NCI-H1105 (cell line): ENCODE results near the gene SEMA6C.
"Not testable (repeated sequence)": the region's sequence is repeated elsewhere in the genome, so short reads cannot be mapped to it uniquely, and the experiment has no call there.

ENCODE experiments used
- DNase-seq: peaks from one replicate; lab custom pipeline; 2025; lab: John Stamatoyannopoulos, UW

Gene SEMA6C

GRCh38 chr1:151146412-151147131 lies at the start of gene SEMA6C:
Gene SEMA6C (minus strand): TSS chr1:151146631. CDS start chr1:151142621, 4,010 bp downstream.
- peak; percentile 84 for DNase-seq

DNA sequence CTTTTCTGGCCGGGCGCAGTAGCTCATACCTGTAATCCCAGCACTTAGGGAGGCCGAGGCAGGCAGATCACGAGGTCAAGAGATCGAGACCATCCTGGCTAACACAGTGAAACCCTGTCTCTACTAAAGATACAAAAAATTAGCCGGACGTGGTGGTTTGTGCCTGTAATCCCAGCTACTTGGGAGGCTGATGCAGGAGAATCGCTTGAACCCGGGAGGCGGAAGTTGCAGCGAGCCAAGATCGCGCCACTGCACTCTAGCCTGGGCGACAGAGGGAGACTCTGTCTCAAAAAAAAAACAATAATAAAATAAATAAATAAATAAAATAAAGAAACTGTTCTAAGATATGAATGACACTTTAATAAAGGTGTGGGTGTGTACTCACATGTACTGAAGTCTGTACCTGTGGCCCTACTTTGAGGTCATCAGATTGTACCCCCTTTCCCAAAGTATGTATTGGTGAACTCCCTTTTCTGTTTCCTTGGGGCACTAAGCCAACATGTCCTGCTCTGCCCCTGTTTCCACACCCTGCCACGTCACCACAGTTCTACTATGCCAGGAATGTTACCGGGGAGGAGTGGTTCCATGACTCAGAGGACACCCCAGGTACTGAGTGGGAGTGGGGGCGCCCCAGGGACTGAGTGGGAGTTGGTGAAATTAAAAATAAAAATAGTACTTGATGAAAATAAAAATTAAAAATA lies 48.6 kb upstream of the SEMA6C start:
- DNase-seq = not testable (repeated sequence)

GRCh38 chr1:151193856-151194255 lies 47.4 kb upstream of the SEMA6C start:
- DNase-seq = no peak

DNA sequence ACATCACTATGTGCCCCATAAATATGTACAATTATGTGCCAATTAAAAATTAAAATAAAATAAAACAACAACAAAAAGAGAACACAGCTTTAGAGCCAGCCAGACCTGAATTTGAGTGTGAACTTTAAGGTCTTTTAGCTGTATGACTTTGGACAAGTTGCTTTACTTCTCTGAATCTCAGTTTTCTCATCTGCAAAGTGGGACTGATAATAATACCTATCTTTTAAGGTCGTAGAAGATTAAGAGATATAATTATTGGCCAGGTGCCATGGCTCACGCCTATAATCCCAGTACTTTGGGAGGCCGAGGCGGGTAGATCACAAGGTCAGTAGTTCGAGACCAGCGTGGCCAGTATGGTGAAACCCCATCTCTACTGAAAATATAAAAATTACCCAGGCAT lies 46.9 kb upstream of the SEMA6C start:
- no peak for DNase-seq

DNA sequence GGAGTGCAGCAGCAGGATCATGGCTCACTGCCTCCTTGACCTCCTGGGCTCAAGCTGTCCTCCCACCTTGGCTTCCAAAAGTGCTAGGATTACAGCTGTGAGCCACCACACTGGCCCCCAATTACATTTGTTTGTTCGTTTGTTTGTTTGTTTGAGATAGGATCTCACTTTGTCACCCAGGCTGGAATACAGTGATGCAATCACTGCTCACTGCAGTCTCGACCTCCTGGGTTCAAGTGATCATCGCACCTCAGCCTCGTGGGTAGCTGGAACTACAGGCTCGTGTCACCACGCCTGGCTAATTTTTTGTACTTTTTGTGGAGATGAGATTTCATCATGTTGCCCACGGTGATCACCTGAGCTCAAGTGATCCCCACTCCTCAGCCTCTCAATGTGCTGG lies 45.6 kb upstream of the SEMA6C start:
- no peak for DNase-seq

GRCh38 chr1:151189637-151190445 lies 43.4 kb upstream of the SEMA6C start, which contains the start of gene VPS72:
Gene VPS72 (minus strand): TSS chr1:151190197. CDS start chr1:151190121, 76 bp downstream.
- DNase-seq = peak; percentile 91

DNA sequence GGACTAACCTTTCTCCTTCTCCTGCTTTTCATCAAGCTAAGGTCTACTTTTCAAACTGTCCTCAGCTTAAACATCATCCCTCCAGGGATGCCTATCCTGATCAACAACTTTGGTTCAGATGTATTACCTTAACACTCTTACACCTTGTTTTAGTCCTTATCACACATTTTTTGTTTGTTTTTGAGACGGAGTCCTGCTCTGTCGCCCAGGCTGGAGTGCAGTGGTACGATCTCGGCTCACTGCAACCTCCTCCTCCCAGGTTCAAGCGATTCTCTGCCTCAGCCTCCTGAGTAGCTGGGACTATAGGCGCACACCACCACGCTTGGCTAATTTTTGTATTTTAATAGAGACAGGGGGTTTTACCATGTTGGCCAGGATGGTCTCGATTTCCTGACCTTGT lies 42.2 kb upstream of the SEMA6C start:
- not testable (repeated sequence) for DNase-seq

GRCh38 chr1:151187205-151187604 lies 40.8 kb upstream of the SEMA6C start:
- DNase-seq = no peak

DNA sequence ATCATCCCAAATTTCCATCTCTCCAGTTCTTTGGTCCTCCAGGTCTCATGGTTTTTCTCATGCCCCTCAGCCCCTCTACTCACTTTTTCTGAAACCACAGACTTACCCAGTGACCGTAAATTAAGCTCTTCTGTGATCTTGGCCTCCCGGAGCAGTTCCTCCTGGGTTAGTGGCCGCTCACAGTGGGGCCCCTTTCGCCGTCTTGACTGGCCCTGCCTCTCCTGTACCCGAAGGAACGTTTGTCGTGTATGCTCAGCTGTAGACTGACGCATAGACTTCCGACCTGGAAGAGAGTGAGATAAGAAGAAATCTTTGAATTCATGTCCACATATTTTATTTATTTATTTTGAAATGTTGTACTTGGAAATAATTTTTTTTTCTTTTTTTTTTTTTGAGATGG lies 37.8 kb upstream of the SEMA6C start:
- no peak for DNase-seq

- DNase-seq = no peak
Observed at GRCh38 chr1:151176514-151177045, 30.1 kb upstream of the SEMA6C start.

- no peak for DNase-seq
Observed at GRCh38 chr1:151175863-151176262, 29.4 kb upstream of the SEMA6C start, which contains the start of gene TMOD4. Gene TMOD4 (minus strand): TSS chr1:151175981. CDS start chr1:151174875, 1,106 bp downstream.

DNA sequence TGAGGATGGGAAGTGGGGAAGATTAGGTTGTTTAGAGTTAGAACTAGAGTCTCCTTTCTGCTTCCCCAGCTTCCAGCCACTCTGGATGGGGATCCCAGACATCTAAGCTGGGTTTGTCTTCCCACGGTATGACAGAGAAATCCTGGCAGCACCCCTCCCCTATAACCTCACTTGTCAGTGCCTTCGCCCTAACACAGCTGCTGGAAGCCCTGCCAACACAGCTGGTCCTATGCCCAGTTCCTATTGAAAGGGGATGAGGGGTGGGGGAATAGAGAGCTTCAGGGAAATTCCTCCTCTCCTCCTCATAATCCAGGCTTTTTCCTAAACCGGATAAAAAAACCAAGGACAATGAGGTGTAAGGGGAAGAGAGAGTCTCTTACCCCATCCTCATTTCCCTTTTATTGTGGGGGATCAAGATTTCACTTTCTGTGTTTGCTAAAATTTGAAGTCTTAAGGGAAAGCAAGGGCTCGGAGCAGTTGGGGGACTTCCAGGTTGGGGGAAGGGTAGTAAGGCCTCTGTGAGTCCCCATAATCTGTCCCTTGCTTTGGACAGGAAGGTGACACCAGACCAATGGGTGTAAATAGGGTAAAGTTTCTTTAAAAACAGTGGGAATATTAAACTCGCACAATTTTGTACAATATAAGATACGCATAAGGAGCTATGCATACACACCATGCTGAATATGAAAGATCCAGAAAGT lies 28.8 kb upstream of the SEMA6C start:
- no peak for DNase-seq

DNA sequence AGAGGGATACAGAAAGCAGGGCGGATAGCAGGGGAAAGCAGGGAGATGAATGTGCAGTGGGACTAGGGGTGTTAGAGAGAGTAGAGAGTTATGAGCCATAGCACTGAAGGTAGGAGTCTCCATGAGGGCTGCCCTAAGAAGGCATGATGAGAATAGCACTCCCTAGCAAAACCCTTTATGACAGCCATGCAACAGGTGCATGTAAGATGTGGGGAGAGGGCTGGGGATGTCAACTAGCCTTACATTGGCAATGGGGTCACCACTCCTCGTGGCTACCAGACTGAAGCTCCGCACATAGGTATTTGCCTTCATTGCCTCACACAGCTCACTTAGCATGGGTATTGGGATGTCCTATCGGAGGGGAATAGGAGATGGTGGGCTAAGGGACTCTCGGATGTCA lies 24.8 kb upstream of the SEMA6C start:
- no peak for DNase-seq

DNA sequence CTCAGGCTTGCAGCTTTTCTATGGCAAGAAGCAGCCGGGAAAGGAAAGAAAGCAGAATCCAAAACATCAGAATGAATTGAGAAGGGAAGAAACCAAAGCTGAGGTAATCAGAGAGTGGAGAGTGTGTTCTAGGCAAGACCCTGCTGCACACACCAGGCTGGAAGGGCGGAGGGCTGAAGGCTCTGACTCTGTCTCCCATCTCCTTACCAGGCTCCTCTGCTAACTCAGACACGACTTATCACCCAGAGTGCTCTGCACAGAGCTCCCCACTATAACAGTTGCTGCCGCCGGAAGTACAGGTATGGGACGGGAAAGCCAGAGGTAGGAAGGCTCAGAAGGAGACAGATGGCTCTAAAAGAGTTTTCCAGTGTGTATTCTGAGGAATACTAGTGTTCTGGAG lies 20.7 kb upstream of the SEMA6C start:
- DNase-seq = no peak

- DNase-seq = no peak
Observed at GRCh38 chr1:151166505-151166956, 20.1 kb upstream of the SEMA6C start.

DNA sequence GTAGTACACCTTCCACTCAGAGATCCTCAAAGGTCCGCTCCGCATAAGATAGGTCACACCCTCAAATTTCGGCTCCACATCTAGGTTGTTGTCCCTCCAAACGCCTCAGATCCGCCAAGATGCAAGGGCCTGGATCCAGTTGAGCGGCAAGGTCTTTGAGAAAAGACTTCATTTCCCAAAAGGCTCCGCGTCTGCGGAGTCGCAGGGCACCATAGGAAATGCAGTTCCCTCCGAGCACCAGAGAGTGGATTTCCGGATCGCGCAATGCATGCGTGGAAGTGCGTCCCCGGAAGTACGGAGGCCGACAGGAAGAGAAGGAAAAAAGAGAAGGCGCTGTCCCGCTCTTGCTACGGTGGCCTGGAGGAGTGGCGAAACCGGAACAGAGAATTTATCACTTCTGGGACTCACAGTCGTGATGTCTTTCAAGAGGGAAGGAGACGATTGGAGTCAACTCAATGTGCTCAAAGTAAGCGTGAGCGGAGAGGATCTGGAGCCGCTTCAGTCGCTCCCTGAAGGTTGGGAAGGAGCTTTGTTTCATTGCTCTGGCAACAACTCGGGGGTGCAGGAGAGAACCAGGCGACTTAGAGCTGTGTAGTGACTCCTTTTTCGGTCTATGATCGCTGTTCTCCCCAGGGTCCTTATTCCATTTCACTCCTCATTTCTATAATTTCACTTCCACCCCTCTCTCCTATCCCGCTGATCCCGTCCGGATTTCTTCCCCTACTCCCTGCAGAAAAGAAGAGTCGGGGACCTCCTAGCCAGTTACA lies 19.5 kb upstream of the SEMA6C start, which contains the start of the genes LYSMD1 and SCNM1:
Gene LYSMD1 (minus strand): TSS at position 165 of the 767 bp plus-strand sequence. CDS start 644 bp downstream, outside the sequence.
Gene SCNM1 (plus strand): TSS at position 407 of the 767 bp plus-strand sequence. CDS start 9 bp downstream, at position 416.
- peak; percentile 98 for DNase-seq

- DNase-seq = no peak
Observed at GRCh38 chr1:151165281-151165737, 18.9 kb upstream of the SEMA6C start.

GRCh38 chr1:151164732-151165280 lies 18.4 kb upstream of the SEMA6C start:
- DNase-seq = no peak

DNA sequence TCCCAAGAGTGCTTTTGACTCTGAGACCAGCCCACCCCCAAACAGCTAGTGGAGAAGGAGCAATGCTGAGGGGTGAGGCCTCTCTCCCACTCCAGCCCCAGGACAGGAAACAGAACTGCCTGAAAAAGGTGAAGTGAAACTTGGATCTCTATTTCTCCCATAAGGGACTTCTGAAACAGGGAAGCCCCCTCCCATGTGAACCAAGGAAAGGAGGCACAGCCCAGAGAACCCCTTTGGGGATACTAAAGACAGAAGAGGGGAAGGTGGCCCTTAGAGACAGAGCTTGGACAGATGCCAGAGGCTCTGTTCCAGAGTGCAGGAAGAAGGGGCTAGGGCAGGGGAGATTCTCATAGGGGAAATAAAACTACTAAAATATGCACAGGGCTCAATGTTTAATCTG lies 12.9 kb upstream of the SEMA6C start:
- no peak for DNase-seq

DNA sequence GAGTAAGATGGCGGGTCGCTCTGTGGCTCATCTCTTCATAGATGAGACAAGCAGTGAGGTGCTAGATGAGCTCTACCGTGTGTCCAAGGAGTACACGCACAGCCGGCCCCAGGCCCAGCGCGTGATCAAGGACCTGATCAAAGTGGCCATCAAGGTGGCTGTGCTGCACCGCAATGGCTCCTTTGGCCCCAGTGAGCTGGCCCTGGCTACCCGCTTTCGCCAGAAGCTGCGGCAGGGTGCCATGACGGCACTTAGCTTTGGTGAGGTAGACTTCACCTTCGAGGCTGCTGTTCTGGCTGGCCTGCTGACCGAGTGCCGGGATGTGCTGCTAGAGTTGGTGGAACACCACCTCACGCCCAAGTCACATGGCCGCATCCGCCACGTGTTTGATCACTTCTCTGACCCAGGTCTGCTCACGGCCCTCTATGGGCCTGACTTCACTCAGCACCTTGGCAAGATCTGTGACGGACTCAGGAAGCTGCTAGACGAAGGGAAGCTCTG lies 12.4 kb upstream of the SEMA6C start:
- no peak for DNase-seq
